Sigmoid colon (tissue), 7 donors: ENCODE data around the gene OR52K2. TPM values are rescaled to one million over a fixed set of nuclear protein-coding genes. Genes with fewer than 3 reads are reported as not detected.

Experiments
- DNase-seq: peaks from one replicate; pipeline ENCODE4 v3.0.0-alpha.2; 2019
- H3K27ac ChIP-seq, 4 donors: fragments of 200-600 bp; sonication (generic); one replicate each; pipeline ENCODE4 v1.5.1; 2016 to 2019; ENCODE audit warnings: mild to moderate bottlenecking in 1 of 4
- H3K27me3 ChIP-seq, 3 donors: fragments of 200-600 bp; sonication (generic); one replicate each; pipeline ENCODE4 v1.5.1; 2019; ENCODE audit warnings: mild to moderate bottlenecking in 1 of 3
- H3K36me3 ChIP-seq, 4 donors: fragments of 200-600 bp; sonication (generic); one replicate each; pipeline ENCODE4 v1.5.1; 2016 to 2019
- H3K4me1 ChIP-seq, 4 donors: fragments of 200-600 bp; sonication (generic); one replicate each; pipeline ENCODE4 v1.5.1; 2017 to 2019
- H3K4me3 ChIP-seq, 4 donors: fragments of 200-600 bp; sonication (generic); one replicate each; pipeline ENCODE4 v1.5.1; 2017 to 2019; ENCODE audit warnings: mild to moderate bottlenecking in 2 of 4, moderate library complexity in 1 of 4
- H3K9me3 ChIP-seq, 4 donors: fragments of 200-600 bp in 3 of 4; sonication (generic) in 3 of 4; one replicate each; pipeline versions ENCODE4 v1.5.1 to v1.6.1; 2013 to 2019
- CTCF ChIP-seq, 4 experiments: fragments of 450-650 bp in 3 of 4; fragments of 200-600 bp in 1 of 4; IDR thresholded peaks; one replicate each; pipeline ENCODE4 v1.5.1; 2016 to 2019; ENCODE audit warnings: antibody characterized with exemption in 4 of 4, mild to moderate bottlenecking in 3 of 4, moderate library complexity in 2 of 4
- EP300 ChIP-seq, 4 donors: sonication (generic); formaldehyde crosslinking; IDR thresholded peaks; one replicate each; pipeline ENCODE4 v1.6.1; 2017; ENCODE audit warnings: antibody characterized with exemption in 4 of 4
- POLR2A ChIP-seq, 2 donors: fragments of 450-650 bp; IDR thresholded peaks; one replicate each; pipeline ENCODE4 v1.6.1; 2016; ENCODE audit warnings: antibody characterized with exemption in 2 of 2, mild to moderate bottlenecking in 2 of 2, moderate library complexity in 2 of 2
- POLR2AphosphoS5 ChIP-seq, 4 donors: sonication (generic); formaldehyde crosslinking; IDR thresholded peaks; one replicate each; pipeline ENCODE4 v1.6.1; 2017; ENCODE audit warnings: antibody characterized with exemption in 4 of 4
- WGBS, 2 donors: extraction: QIAGEN DNeasy Blood & Tissue Kit; methylation state at CpG; one replicate each; pipeline ENCODE4 v1.1.7; 2013; 5-methylcytosine and 5-hydroxymethylcytosine counted together
- intact Hi-C: fragments of 100-400 bp; cut with DNase I; formaldehyde crosslinking; loops from one replicate; pipeline ENCODE4 v1.15.1; 2023
- polyA plus RNA-seq, 3 donors: library from polyadenylated mRNA; stranded (reverse); fragments of 200-250 nt; gene quantifications; one replicate each; pipeline ENCODE4 v1.2.3, GENCODE V29; 2013
- total RNA-seq, 4 donors: library from RNA; depleted of rRNA; stranded (reverse); fragments of >200 nt; gene quantifications; one replicate each; pipeline ENCODE4 v1.1.0, GENCODE V29; 2016
- donor health status: healthy with polysubstance abuse.
- donor health status: Bipolar disorder and iron deficiency.
- donor health status: healthy.

Gene OR52K2
- total and polyA plus RNA-seq, 7 donors, result 0.41 TPM; not detected in 6

GRCh38 chr11:4467811-4468606 is 18.9 kb downstream of the OR52K2 start:
- H3K4me3 ChIP-seq, result no peak overlapping the region
- H3K9me3 ChIP-seq, result peaks cover 0 to 7% (median 3%) of the 10 kb centered on the region in 4 donors
- intact Hi-C loops, result no loop called here
- WGBS, 2 donors, result 58 to 73% methylated on average over 3 of the region's 3 CpGs
- H3K27me3 ChIP-seq, result no peaks in the 10 kb centered on the region
- no peak overlapping the region for H3K27ac ChIP-seq
- H3K36me3 ChIP-seq, result no peaks in the 10 kb centered on the region
- DNase-seq, result no peak
- TF ChIP-seq EP300 (IDR thresholded peaks at IDR 0.05) (no peak), POLR2A (IDR thresholded peaks at IDR 0.05) (no peak)
- H3K4me1 ChIP-seq, result no peaks in the 10 kb centered on the region

GRCh38 chr11:4479644-4480043 is 30.5 kb downstream of the OR52K2 start:
- TF ChIP-seq POLR2A (IDR thresholded peaks at IDR 0.05) (no peak), EP300 (IDR thresholded peaks at IDR 0.05) (no peak), CTCF (IDR thresholded peaks at IDR 0.05) (no peak), POLR2AphosphoS5 (IDR thresholded peaks at IDR 0.05) (no peak)
- Histone ChIP-seq H3K4me3 (no peak overlapping the region), H3K27ac (no peak overlapping the region), H3K36me3 (no peaks in the 10 kb centered on the region), H3K27me3 (no peaks in the 10 kb centered on the region), H3K9me3 (no peaks in the 10 kb centered on the region), H3K4me1 (no peaks in the 10 kb centered on the region)
- intact Hi-C loops, result no loop called here
- DNase-seq, result no peak
- 76 to 88% methylated on average over 1 of the region's 1 CpG for WGBS, 2 donors

- TF ChIP-seq EP300 (IDR thresholded peaks at IDR 0.05) (no peak), POLR2AphosphoS5 (IDR thresholded peaks at IDR 0.05) (no peak), CTCF (IDR thresholded peaks at IDR 0.05) (no peak), POLR2A (IDR thresholded peaks at IDR 0.05) (no peak)
- Histone ChIP-seq H3K4me3 (no peak overlapping the region), H3K36me3 (no peaks in the 10 kb centered on the region), H3K4me1 (no peaks in the 10 kb centered on the region), H3K27me3 (no peaks in the 10 kb centered on the region), H3K9me3 (no peaks in the 10 kb centered on the region), H3K27ac (no peak overlapping the region)
- DNase-seq, result no peak
- 67 to 81% methylated on average over 4 of the region's 4 CpGs for WGBS, 2 donors
- intact Hi-C loops, result no loop called here
These were observed 31.6 kb downstream of the OR52K2 start for GRCh38 chr11:4480577-4481239.

GRCh38 chr11:4481240-4481582 is 32.1 kb downstream of the OR52K2 start:
- DNase-seq, result no peak
- Histone ChIP-seq H3K4me1 (no peaks in the 10 kb centered on the region), H3K9me3 (no peaks in the 10 kb centered on the region), H3K4me3 (no peak overlapping the region), H3K36me3 (no peaks in the 10 kb centered on the region), H3K27ac (no peak overlapping the region), H3K27me3 (no peaks in the 10 kb centered on the region)
- intact Hi-C loops, result no loop called here
- TF ChIP-seq CTCF (IDR thresholded peaks at IDR 0.05) (no peak), POLR2A (IDR thresholded peaks at IDR 0.05) (no peak), POLR2AphosphoS5 (IDR thresholded peaks at IDR 0.05) (no peak)

GRCh38 chr11:4482445-4482844 is 33.4 kb downstream of the OR52K2 start, which contains the start of gene OR52K1:
Gene OR52K1, plus strand, starts transcription at chr11:4482646. Its CDS starts 6,255 bp downstream, at chr11:4488901.
- TF ChIP-seq POLR2A (IDR thresholded peaks at IDR 0.05) (no peak), CTCF (IDR thresholded peaks at IDR 0.05) (no peak), EP300 (IDR thresholded peaks at IDR 0.05) (no peak), POLR2AphosphoS5 (IDR thresholded peaks at IDR 0.05) (no peak)
- no peak for DNase-seq
- WGBS, 2 donors, result 62 to 74% methylated on average over 2 of the region's 2 CpGs
- Histone ChIP-seq H3K36me3 (no peaks in the 10 kb centered on the region), H3K9me3 (no peaks in the 10 kb centered on the region), H3K4me1 (no peaks in the 10 kb centered on the region), H3K27ac (no peak within 1 kb of the TSS), H3K4me3 (no peak within 1 kb of the TSS), H3K27me3 (no peaks in the 10 kb centered on the region)
- intact Hi-C loops, result no loop called here
